NCI-H460 (cell line): ENCODE measurements around the gene LONP2. TPM values are rescaled to one million over a fixed set of nuclear protein-coding genes. Genes with fewer than 3 reads are reported as not detected.
"Not testable (repeated sequence)": the region's sequence is repeated elsewhere in the genome, so short reads cannot be mapped to it uniquely, and the experiment has no call there.

Source experiments
- DNase-seq: peaks from one replicate; pipeline ENCODE4 v3.0.0-alpha.2; 2016; ENCODE audit warnings: low read depth; ENCODE audit errors: extremely low read depth
- total RNA-seq: library from RNA; depleted of rRNA; stranded (reverse); fragments of >200 nt; shearing (Covaris generic); gene quantifications from 2 replicates; pipeline ENCODE4 v1.2.3, GENCODE V29; 2014

Gene LONP2
- total RNA-seq, 1 experiment from 2014 or later: 49.5 TPM

- no peak for DNase-seq
Measured at GRCh38 chr16:48282636-48283263, 38.6 kb downstream of the LONP2 start.

- DNase-seq: no peak
Measured at GRCh38 chr16:48284772-48285409, 40.8 kb downstream of the LONP2 start.

DNA sequence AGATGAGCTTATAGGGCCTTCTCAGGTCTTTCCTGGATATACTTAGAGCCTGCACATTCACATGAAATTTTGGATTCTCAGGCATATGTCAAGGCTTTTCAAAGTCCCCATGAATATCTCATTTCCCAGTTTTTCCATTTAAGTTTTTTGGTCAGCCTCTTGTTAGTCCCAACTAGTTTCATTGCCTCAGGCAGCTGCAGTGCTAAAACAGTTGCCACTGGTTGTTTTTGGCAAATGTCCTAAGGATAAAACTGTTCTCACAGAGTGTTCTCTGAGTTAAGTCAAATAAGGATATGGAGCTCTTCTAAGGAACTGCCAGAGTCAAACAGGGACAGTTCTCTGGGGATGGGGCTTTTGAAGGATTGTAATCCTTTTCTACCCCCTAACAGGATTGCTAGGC lies 43.1 kb downstream of the LONP2 start:
- DNase-seq: no peak

- DNase-seq: no peak
Measured at GRCh38 chr16:48291303-48291702, 47.2 kb downstream of the LONP2 start.

- DNase-seq: no peak
Measured at GRCh38 chr16:48291754-48292153, 47.7 kb downstream of the LONP2 start.

DNA sequence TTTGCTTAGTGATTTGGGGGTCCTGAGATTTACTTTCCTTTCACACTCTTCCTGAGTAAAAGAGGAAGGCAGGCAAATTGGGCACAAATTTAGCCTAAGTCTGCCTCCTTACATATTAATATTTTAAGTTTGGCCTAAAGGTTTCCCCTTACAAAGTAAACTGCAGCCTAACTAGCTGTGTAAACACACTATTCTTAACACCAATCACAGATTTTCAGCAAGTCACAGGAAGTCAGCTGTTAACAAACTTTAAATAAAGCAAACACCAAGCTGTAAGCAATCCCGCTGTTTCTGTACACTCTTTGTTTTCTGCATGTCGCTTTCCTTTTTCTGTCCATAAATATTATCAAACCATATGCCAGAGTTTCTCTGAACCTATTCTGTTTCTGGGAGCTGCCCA lies 48.4 kb downstream of the LONP2 start:
- no peak for DNase-seq

DNA sequence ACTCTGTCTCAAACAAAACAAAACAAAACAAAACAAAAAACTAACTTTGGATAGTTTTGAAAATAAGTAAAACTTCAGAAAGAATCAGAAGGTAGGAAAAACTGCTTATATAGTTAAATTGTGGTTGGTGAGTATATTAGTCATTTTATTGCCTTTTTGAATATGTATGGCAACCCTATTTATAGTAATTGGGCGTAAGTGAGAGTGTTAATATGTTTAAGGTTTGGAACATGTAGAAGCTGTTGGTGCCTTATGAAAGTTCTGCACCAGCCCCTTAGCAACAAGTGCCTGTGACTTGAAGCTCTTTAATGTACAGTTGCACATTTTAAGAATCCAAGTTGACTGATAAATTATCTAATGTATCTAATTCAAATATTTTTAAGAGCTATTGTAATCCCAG lies 50.6 kb downstream of the LONP2 start:
- DNase-seq: no peak

- DNase-seq: no peak
Measured at GRCh38 chr16:48295488-48296281, 51.6 kb downstream of the LONP2 start.

- no peak for DNase-seq
Measured at GRCh38 chr16:48299471-48299870, 55.4 kb downstream of the LONP2 start.

- DNase-seq: peak; percentile 86
Measured at GRCh38 chr16:48300391-48300856, 56.3 kb downstream of the LONP2 start.

DNA sequence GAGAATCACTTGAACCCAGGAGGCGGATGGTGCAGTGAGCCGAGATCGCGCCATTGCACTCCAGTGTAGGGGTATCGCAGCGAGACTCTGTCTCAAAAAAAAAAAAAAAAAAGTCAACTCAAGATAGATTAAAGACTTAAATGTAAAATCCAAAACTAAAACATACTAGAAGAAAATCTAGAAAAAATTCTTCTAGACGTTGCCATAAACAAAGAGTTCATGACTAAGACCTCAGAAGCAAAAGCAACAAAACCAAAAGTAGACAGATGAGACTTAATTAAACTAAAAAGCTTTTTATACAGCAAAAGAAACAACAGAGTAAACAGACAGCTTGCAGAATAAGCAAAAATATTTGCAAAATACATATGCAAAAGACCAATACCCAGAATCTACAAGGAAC lies 64.4 kb downstream of the LONP2 start:
- DNase-seq: no peak

- DNase-seq: no peak
Measured at GRCh38 chr16:48310908-48311641, 67.0 kb downstream of the LONP2 start.

GRCh38 chr16:48313905-48314304 lies 69.8 kb downstream of the LONP2 start:
- not testable (repeated sequence) for DNase-seq

- no peak for DNase-seq
Measured at GRCh38 chr16:48317026-48317425, 72.9 kb downstream of the LONP2 start.

GRCh38 chr16:48317614-48318315 lies 73.7 kb downstream of the LONP2 start:
- DNase-seq: no peak

DNA sequence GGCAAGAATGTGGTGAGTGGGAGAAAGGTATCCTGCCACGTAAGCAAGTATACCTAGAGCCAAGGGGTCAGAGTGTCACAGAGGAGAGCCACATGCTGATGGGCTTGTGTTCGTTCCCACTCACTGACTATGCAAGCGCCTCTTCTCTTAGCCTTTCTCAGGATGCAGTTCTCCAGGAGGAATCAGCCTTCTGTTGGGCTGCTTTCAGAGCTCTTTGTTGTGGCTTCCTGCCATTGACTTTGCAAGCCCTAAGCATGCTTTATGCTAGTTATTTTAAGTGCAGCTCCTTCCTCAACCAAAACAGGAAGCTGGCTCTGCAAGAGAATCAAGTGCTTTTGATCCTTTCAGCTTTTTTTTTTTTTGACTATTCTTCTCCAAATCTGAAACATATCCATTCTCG lies 74.5 kb downstream of the LONP2 start:
- no peak for DNase-seq

DNA sequence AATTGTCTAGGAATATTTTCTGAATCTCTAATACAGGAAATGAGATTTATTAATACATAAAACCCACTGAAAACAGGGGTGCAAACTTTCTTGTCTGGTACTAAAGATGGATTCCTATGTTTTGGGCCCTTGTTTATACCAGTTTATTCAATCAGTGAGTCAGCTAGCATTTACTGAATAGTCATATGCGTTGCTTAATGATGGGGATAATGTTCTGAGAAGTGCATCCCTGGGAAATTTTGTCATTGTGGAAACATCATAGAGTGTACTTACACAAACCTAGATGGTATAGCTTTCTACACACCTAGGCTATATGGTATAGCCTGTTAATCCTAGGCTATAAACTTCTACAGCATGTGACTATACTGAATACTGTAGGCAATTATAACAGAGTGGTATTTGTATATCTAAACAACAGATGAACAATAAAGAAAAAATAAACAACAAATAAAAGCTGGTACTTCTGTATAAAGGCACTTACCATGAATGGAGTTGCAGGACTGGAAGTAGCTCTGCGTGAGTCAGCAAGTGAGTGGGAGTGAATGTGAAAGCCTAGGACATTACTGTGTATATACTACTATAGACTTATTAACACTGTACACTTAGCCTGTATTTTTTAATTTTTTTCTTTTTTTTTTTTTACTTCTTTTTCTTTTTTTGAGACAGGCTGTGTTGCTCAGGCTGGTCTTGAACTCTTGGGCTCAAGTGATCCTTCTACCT lies 77.4 kb downstream of the LONP2 start:
- no peak for DNase-seq

DNA sequence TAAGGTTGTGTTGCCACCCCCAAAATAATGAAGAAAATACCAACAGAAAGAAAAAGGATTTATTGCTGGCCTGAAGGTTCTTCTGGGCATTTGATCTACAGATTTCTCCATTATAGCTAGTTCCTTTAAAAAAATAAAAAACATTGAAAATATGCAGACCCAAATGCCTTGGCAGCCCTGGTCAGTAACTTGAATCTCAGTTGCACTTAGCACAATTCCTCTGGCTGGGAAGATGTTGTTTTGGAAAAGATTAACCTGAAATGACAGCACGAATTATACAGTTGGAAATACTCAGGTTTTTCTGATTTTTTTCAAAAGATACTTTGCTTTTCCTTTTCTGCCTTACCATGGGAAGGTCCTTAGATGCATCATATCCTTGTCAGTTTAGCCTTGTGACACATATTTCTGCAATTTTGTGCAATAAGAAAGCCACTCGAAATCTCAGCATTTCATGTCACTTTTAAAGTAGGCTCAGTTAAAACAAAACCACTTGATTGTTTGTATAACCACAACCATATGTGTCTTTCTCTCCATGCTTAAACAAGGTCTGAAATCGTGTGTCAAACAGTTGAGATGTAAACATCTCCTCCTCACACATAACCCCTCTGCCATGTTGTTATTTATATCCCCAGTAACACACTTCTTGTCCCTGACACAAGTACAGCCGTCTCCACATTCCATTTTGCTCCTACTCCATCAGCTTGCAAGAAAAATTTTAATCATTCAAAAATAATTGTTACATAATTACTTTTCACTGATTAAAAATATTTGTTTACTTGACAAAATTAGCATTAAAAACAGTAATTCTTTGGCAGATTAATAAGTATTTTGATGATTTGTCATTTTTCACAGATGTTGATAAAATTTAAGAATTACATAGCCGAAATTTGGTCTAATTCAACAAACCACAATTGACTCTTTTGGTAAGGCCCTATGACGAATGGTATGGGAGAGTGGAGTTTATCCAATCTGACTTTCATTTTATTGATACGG lies 80.0 kb downstream of the LONP2 start:
- no peak for DNase-seq

DNA sequence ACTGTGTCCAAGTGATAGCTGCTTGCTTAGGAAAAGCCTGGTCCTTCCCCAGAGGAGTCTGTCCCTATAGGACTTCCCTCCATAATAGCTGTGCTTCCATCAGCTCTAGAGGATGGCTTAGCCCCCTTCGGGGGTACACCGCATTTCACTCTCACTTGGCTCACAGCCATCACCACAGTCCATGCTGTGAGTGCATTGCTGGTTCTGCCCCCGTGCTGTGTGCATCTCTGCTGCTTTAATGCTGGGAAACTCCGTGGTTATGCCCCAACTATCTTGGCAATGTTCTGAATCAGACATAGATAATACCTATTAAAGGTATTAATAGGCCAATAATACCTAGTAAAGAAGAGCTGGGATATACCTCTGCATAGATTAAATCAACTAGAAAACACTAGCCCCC lies 82.8 kb downstream of the LONP2 start:
- no peak for DNase-seq
